GM12878 (cell line): ENCODE results near the gene SNURF.

Source experiments
- ATF2 ChIP-seq: IDR thresholded peaks from 2 replicates; pipeline ENCODE4 v1.6.1; 2012; ENCODE audit warnings: low read length, inconsistent platforms
- CTCF ChIP-seq, 3 experiments: IDR thresholded peaks in 2 of 3; conservative IDR thresholded peaks in 1 of 3; 2 replicates each; pipeline ENCODE4 v1.5.1; 2011; ENCODE audit warnings: low read depth in 3 of 3, low read length in 3 of 3, mild to moderate bottlenecking in 3 of 3, control low read depth in 2 of 3, moderate library complexity in 2 of 3, inconsistent platforms in 1 of 3, mixed read lengths in 1 of 3; ENCODE audit not compliant: control insufficient read depth in 2 of 3, insufficient read depth in 1 of 3; ENCODE audit errors: extremely low read depth in 1 of 3
- ESRRA ChIP-seq: IDR thresholded peaks from 2 replicates; pipeline ENCODE4 v1.6.1; 2012; ENCODE audit warnings: mild to moderate bottlenecking, low read length, improper control_type of control experiment
- ETV6 ChIP-seq, 2 experiments: fragments of 450-650 bp in 1 of 2; IDR thresholded peaks in 1 of 2; conservative IDR thresholded peaks in 1 of 2; 2 replicates each; pipeline ENCODE4 v1.6.1; 2014; ENCODE audit warnings: antibody characterized with exemption in 1 of 2, borderline replicate concordance in 1 of 2, low read depth in 1 of 2, mild to moderate bottlenecking in 1 of 2, moderate library complexity in 1 of 2
- GATAD2B ChIP-seq: fragments of 450-650 bp; conservative IDR thresholded peaks from 2 replicates; pipeline ENCODE4 v1.6.1; 2017; ENCODE audit warnings: low read depth, mild to moderate bottlenecking, moderate library complexity
- POLR2AphosphoS5 ChIP-seq: IDR thresholded peaks from 2 replicates; pipeline ENCODE4 v1.6.1; 2011; ENCODE audit warnings: mild to moderate bottlenecking, low read length, inconsistent platforms
- RAD21 ChIP-seq: IDR thresholded peaks from 2 replicates; pipeline ENCODE4 v1.6.1; 2011; ENCODE audit warnings: mild to moderate bottlenecking, low read depth, low read length, moderate library complexity; ENCODE audit not compliant: insufficient read depth
- SIN3A ChIP-seq: IDR thresholded peaks from 2 replicates; pipeline ENCODE4 v1.6.1; 2012; ENCODE audit warnings: low read depth, low read length, improper control_type of control experiment

GRCh38 chr15:24944954-24945353, 9.8 kb upstream of the SNURF start:
- TF ChIP-seq SIN3A (no peak), CTCF (IDR thresholded peaks at IDR 0.05 in 2 of 3, conservative IDR thresholded peaks at IDR 0.05 in 1 of 3; ENCODE audit: control insufficient read depth in 2 of 3, extremely low read depth in 1 of 3, insufficient read depth in 1 of 3, low read depth in 3 of 3, low read length in 3 of 3) (no peak), POLR2AphosphoS5 (no peak), ATF2 (no peak), GATAD2B (no peak), ESRRA (no peak), ETV6 (conservative IDR thresholded peaks at IDR 0.05 in 1 of 2, IDR thresholded peaks at IDR 0.05 in 1 of 2; ENCODE audit: borderline replicate concordance in 1 of 2, low read depth in 1 of 2) (no peak), RAD21 (no peak)
